Heart left ventricle (tissue), 13 donors: ENCODE results near the gene ZNF343.

ENCODE experiments used
- CTCF ChIP-seq, 12 donors: fragments of 200-600 bp; sonication (generic) in 4 of 12; IDR thresholded peaks; one replicate each; pipeline versions ENCODE4 v1.5.0 to v1.8.0; 2018 to 2022; ENCODE audit warnings: antibody characterized with exemption in 12 of 12, mild to moderate bottlenecking in 5 of 12
- POLR2A ChIP-seq, 2 donors: fragments of 450-650 bp; IDR thresholded peaks; one replicate each; pipeline ENCODE4 v1.6.1; 2017; ENCODE audit warnings: antibody characterized with exemption in 2 of 2, mild to moderate bottlenecking in 2 of 2, moderate library complexity in 2 of 2
- donor health status: ischemic (EF 13 %, LVEDD 7.1; RV severe dilation, severe dysfunction).
- donor health status: DM: no; HTN: yes; CAD: no.
- donor health status: DM: no; HTN: no; CAD: no.
- donor health status: ischemic (EF 25% LVEDD 6.9; RV normal size, moderate dysfunction).
- donor health status: ischemic (EF 25% LVEDD 5.7; RV mildly dilated, moderate dysfunction).
- donor health status: ischemic (EF 35%, LVEDD 5.7; RV mildly dilated, moderate dysfunction).
- donor health status: nonischemic (EF 11% LVEDD 7.7; RV severe dilation, severe dysfunction).
- donor health status: DM: yes; HTN: yes; CAD: no.
- donor health status: PGD.
- donor health status: ischemic (EF 29% LVEDD 5.4; RV normal size, mild dysfunction).
- donor health status: nonischemic (EF 23%, LVEDD 6.1; RV moderate dilation, normal function).

- TF ChIP-seq CTCF (IDR thresholded peaks at IDR 0.05): no peak
- no peak for TF ChIP-seq POLR2A (IDR thresholded peaks at IDR 0.05)
Observed at GRCh38 chr20:2480381-2480780, 28.3 kb downstream of the ZNF343 start.
